Measurements from ENCODE around the gene GRAMD2B. TPM values are rescaled to one million over a fixed set of nuclear protein-coding genes. Genes with fewer than 3 reads are reported as not detected.

The GRAMD2B gene
- total RNA-seq, 2 experiments from 2014 or later = 7.2 to 9.4 TPM

GRCh38 chr5:126462239-126463014 lies 39.2 kb downstream of the GRAMD2B start:
- CTCF ChIA-PET = interaction anchor here (1.0 kb wide), 1 partner anchor 38 kb away, joined by 3 read pairs; no protein-coding TSS in a partner anchor

GRCh38 chr5:126464016-126464415 lies 40.8 kb downstream of the GRAMD2B start:
- CTCF ChIA-PET = no interaction called here
- POLR2A ChIA-PET = interaction anchor here (1.0 to 2.2 kb wide), 5 partner anchors 14 to 314 kb away, joined by 3 to 14 read pairs (median 4); partner anchors contain the start of gene GRAMD2B
- H3K27ac Mint-ChIP-seq = peak overlapping the region; percentile 35

More at GRCh38 chr5:126462239-126463014, 39.2 kb downstream of the GRAMD2B start:
- DNase-seq (no peak), ATAC-seq (ENCODE audit: poor library complexity) (no peak)
- intact Hi-C loops (cut with DNase I, micrococcal nuclease) = loop anchor here (5.0 kb wide), 3 partner anchors 35 to 70 kb away; partner anchors contain the start of gene GRAMD2B (in 1 of the 2)
- no peak for TF ChIP-seq CTCF (IDR thresholded peaks at IDR 0.05)
- Histone ChIP-seq H3K4me1 (ENCODE audit: insufficient read depth, low read length) (no peaks in the 10 kb centered on the region), H3K9me3 (ENCODE audit: control insufficient read depth in 1 of 2, insufficient read depth in 1 of 2, low read length in 2 of 2) (no peaks in the 10 kb centered on the region), H3K27ac (ENCODE audit: low read depth in 1 of 2, low read length in 2 of 2) (no peak overlapping the region), H3K36me3 (ENCODE audit: insufficient read depth, low read length) (no peaks in the 10 kb centered on the region), H3K4me3 (ENCODE audit: low read length) (no peak overlapping the region), H3K27me3 (ENCODE audit: control insufficient read depth in 1 of 2, insufficient read depth in 2 of 2, low read length in 2 of 2) (no peaks in the 10 kb centered on the region)
- POLR2A ChIA-PET = interaction anchor here (1.4 kb wide), 1 partner anchor 13 kb away, joined by 7 read pairs; no protein-coding TSS in a partner anchor
- peaks cover 21% of the 10 kb centered on the region for H3K36me3 Mint-ChIP-seq (ENCODE audit: low read depth)
- H3K9me3 Mint-ChIP-seq = no peaks in the 10 kb centered on the region
- no peak overlapping the region for H3K4me3 Mint-ChIP-seq
- H3K4me1 Mint-ChIP-seq (ENCODE audit: low read depth) = peaks cover 28% of the 10 kb centered on the region
- no peaks in the 10 kb centered on the region for H3K27me3 Mint-ChIP-seq
- H3K27ac Mint-ChIP-seq = peak overlapping the region; percentile 35

GRCh38 chr5:126464959-126465358 lies 41.8 kb downstream of the GRAMD2B start:
- Mint-ChIP-seq H3K36me3 (ENCODE audit: low read depth) (peaks cover 28% of the 10 kb centered on the region), H3K9me3 (no peaks in the 10 kb centered on the region), H3K4me1 (ENCODE audit: low read depth) (peaks cover 28% of the 10 kb centered on the region), H3K27me3 (no peaks in the 10 kb centered on the region), H3K27ac (no peak overlapping the region), H3K4me3 (no peak overlapping the region)
- no peaks in the 10 kb centered on the region for H3K9me3 ChIP-seq (ENCODE audit: control insufficient read depth in 1 of 2, insufficient read depth in 1 of 2, low read length in 2 of 2)
- intact Hi-C loops (cut with DNase I, micrococcal nuclease) = loop anchor here (5.0 kb wide), 3 partner anchors 32 to 67 kb away; partner anchors contain the start of gene GRAMD2B (in 1 of the 2)
- no peaks in the 10 kb centered on the region for H3K27me3 ChIP-seq (ENCODE audit: control insufficient read depth in 1 of 2, insufficient read depth in 2 of 2, low read length in 2 of 2)
- no peaks in the 10 kb centered on the region for H3K36me3 ChIP-seq (ENCODE audit: insufficient read depth, low read length)
- no peaks in the 10 kb centered on the region for H3K4me1 ChIP-seq (ENCODE audit: insufficient read depth, low read length)
- TF ChIP-seq CTCF (IDR thresholded peaks at IDR 0.05) = no peak
- ATAC-seq (ENCODE audit: poor library complexity) = no peak
- CTCF ChIA-PET = no interaction called here
- no peak overlapping the region for H3K4me3 ChIP-seq (ENCODE audit: low read length)
- H3K27ac ChIP-seq (ENCODE audit: low read depth in 1 of 2, low read length in 2 of 2) = no peak overlapping the region
- POLR2A ChIA-PET = interaction anchor here (1.0 to 2.2 kb wide), 3 partner anchors 15 to 313 kb away, joined by 3 to 14 read pairs (median 9); partner anchors contain the start of gene GRAMD2B
- no peak for DNase-seq

More at GRCh38 chr5:126464016-126464415, 40.8 kb downstream of the GRAMD2B start:
- H3K9me3 Mint-ChIP-seq = no peaks in the 10 kb centered on the region
- intact Hi-C loops (cut with DNase I, micrococcal nuclease) = loop anchor here (5.0 kb wide), 3 partner anchors 33 to 68 kb away; partner anchors contain the start of gene GRAMD2B (in 1 of the 2)
- peaks cover 28% of the 10 kb centered on the region for H3K4me1 Mint-ChIP-seq (ENCODE audit: low read depth)
- peak overlapping the region; percentile 1 for H3K4me3 Mint-ChIP-seq
- ATAC-seq (ENCODE audit: poor library complexity) = peak; percentile 90
- H3K27me3 Mint-ChIP-seq = no peaks in the 10 kb centered on the region
- Histone ChIP-seq H3K4me3 (ENCODE audit: low read length) (no peak overlapping the region), H3K36me3 (ENCODE audit: insufficient read depth, low read length) (no peaks in the 10 kb centered on the region), H3K4me1 (ENCODE audit: insufficient read depth, low read length) (no peaks in the 10 kb centered on the region), H3K27ac (ENCODE audit: low read depth in 1 of 2, low read length in 2 of 2) (no peak overlapping the region), H3K9me3 (ENCODE audit: control insufficient read depth in 1 of 2, insufficient read depth in 1 of 2, low read length in 2 of 2) (no peaks in the 10 kb centered on the region), H3K27me3 (ENCODE audit: control insufficient read depth in 1 of 2, insufficient read depth in 2 of 2, low read length in 2 of 2) (no peaks in the 10 kb centered on the region)
- peaks cover 21% of the 10 kb centered on the region for H3K36me3 Mint-ChIP-seq (ENCODE audit: low read depth)
- no peak for TF ChIP-seq CTCF (IDR thresholded peaks at IDR 0.05)
- DNase-seq = peak in 3 of 14 experiments; percentile 15 to 31 (median 25)

Measured in CD4-positive, alpha-beta T cell (primary cell).